GM20000 (cell line): Measurements from ENCODE around the gene INSL3.

Experiments
- DNase-seq: peaks from one replicate; pipeline ENCODE4 v3.0.0; 2012; ENCODE audit warnings: low spot score
- TF ChIP-seq, protein P1 (sequence below): IDR thresholded peaks from 2 replicates; pipeline ENCODE4 v1.5.1; 2012; ENCODE audit warnings: mild to moderate bottlenecking, control low read depth; ENCODE audit errors: extremely low read depth, missing control alignments

Gene INSL3

DNA sequence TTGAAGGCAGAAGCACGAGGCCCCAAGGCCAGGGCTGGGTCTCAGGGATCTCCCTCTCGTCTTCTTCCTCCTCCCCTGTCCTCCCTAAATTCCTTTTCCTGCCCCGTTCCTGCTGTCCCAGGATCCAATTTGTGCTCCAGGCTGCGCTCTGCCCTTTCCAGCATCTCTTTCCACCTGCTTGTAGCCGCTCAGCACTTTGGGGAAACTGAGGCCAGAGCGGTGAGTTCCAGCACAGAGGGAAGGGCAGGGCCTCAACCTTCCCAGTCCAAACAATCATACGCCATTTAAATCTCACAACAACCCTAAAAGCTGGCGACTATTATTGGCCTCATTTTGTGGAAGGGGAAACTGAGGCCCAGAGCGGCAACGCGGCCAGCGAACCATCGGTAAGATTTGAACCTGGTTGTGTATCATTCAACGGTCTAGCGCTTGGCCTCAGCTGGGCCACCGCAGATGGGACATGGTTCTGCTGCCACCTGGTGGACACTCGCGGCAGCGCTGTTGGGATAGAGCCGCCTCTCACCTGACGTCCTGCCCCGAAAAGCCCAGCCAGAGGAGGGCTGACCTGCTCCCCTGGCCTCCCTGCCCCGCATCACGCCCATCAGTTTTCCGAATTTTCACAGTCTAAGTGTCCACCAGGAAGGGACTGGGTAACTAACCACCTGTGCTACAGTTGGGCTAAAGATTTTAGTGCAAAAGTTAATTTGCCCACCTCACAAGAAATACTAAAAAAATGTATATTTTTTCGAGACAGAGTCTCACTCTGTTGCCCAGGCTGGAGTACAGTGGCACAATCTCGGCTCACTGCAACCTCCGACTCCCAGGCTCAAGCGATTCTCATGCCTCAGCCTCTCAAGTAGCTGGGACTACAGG, 34.2 kb upstream of the INSL3 start:
- DNase-seq: peak; percentile 83
- TF ChIP-seq, protein P1, sequence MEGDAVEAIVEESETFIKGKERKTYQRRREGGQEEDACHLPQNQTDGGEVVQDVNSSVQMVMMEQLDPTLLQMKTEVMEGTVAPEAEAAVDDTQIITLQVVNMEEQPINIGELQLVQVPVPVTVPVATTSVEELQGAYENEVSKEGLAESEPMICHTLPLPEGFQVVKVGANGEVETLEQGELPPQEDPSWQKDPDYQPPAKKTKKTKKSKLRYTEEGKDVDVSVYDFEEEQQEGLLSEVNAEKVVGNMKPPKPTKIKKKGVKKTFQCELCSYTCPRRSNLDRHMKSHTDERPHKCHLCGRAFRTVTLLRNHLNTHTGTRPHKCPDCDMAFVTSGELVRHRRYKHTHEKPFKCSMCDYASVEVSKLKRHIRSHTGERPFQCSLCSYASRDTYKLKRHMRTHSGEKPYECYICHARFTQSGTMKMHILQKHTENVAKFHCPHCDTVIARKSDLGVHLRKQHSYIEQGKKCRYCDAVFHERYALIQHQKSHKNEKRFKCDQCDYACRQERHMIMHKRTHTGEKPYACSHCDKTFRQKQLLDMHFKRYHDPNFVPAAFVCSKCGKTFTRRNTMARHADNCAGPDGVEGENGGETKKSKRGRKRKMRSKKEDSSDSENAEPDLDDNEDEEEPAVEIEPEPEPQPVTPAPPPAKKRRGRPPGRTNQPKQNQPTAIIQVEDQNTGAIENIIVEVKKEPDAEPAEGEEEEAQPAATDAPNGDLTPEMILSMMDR: peak; percentile 98

- DNase-seq: no peak
- TF ChIP-seq, protein P1: no peak
These were observed 32.7 kb upstream of the INSL3 start for GRCh38 chr19:17854061-17854460.

DNA sequence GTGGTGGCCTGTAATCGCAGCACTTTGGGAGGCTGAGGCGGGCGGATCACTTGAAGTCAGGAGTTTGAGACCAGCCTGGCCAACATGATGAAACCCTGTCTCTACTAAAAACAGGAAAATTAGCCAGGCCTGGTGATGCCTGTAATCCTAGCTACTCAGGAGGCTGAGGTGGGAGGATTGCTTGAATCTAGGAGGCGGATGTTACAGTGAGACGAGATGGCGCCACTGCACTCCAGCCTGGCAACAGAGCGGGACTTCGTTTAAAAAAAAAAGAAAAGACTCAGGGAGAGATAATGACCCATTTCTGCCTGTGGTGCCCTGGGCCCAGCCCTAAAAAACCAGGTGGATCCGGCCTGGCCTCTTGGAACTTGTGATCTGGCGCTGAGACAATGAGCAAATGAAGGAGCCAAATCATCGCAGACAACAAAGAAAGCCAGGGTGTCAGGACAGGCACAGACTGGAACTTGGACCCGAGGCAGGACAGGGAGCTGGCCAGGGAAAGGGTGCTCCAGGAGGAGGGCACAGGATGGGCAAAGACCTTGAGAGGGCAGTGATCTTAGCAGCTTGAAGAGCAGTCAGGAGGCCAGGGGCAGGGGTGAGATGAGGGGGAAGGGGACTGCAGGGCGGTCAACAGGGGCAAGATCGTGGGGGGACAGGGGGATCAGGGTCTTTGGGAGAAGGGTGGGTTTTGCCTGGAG, 27.4 kb upstream of the INSL3 start:
- TF ChIP-seq, protein P1: no peak
- no peak for DNase-seq

GRCh38 chr19:17847538-17848366, 26.4 kb upstream of the INSL3 start, which contains the start of gene JAK3:
Gene JAK3, minus strand, starts transcription at chr19:17847982. Its CDS starts 3,565 bp downstream, at chr19:17844417.
- peak; percentile 89 for DNase-seq
- TF ChIP-seq, protein P1: no peak

DNA sequence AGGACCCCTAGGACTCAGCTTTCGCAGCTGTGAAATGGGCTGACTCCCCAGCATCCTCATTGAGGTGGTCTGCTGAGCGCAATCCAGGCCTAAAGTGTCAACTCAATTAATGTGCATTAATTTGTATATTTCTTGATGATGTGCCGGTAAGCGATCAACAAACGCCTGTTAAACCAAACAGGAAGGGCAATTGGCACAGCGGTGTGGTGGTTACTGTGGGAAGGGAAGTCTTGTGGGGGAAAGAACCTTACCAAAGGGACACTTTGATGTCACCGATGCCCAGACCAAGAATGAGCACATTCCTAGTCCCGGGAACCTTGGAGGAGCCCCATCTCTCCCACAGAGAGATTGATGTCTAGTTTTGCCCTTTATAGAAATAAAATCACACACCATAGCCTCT, 24.8 kb upstream of the INSL3 start:
- TF ChIP-seq, protein P1: no peak
- no peak for DNase-seq

- DNase-seq: no peak
These were observed 22.7 kb upstream of the INSL3 start for GRCh38 chr19:17843908-17844490.

More at GRCh38 chr19:17843908-17844490, 22.7 kb upstream of the INSL3 start:
- TF ChIP-seq, protein P1: no peak
